ENCODE data around the gene SEC31B.

GRCh38 chr10:100487529-100487928 is 32.1 kb downstream of the SEC31B start:
- TF ChIP-seq CTCF (IDR thresholded peaks at IDR 0.05; ENCODE audit: low read length), result no peak
- TF ChIP-seq EZH2 (IDR thresholded peaks at IDR 0.05; ENCODE audit: borderline replicate concordance, low read length), result no peak

All from OCI-LY1 (cell line).